ENCODE measurements around the gene ITGB5. TPM values are rescaled to one million over a fixed set of nuclear protein-coding genes. Genes with fewer than 3 reads are reported as not detected.

ITGB5 gene
- total and polyA plus RNA-seq, 2 donors (not counting 3 experiments of a cell fraction or from before 2014, with no cell fraction given): 144 to 170 TPM

- Histone ChIP-seq H3K27me3 (ENCODE audit: control insufficient read depth in 2 of 2, insufficient read depth in 2 of 2, low read length in 2 of 2) (no peaks in the 10 kb centered on the region), H3K27ac (ENCODE audit: insufficient read depth, low read depth, low read length) (no peak overlapping the region), H3K4me2 (ENCODE audit: insufficient read depth, low read length) (no peak overlapping the region), H3K4me3 (replicated peaks in 1 of 3; ENCODE audit: insufficient read depth in 1 of 3, low read depth in 1 of 3, low read length in 3 of 3) (no peak overlapping the region), H3K9me1 (replicated peaks; ENCODE audit: control insufficient read depth, extremely low read depth, insufficient read depth, low read length) (no peaks in the 10 kb centered on the region), H3K36me3 (ENCODE audit: control insufficient read depth in 2 of 2, extremely low read depth in 1 of 2, insufficient read depth in 2 of 2, low read length in 2 of 2) (peaks cover 0 to 10% of the 10 kb centered on the region in 2 experiments), H2AFZ (ENCODE audit: low read depth, low read length) (no peak overlapping the region), H3K79me2 (ENCODE audit: control insufficient read depth, insufficient read depth, low read length) (no peaks in the 10 kb centered on the region), H3K9ac (replicated peaks; ENCODE audit: extremely low read depth, insufficient read depth, low read length) (no peak overlapping the region), H3K4me1 (ENCODE audit: control insufficient read depth, extremely low read depth, insufficient read depth, low read length) (no peaks in the 10 kb centered on the region), H4K20me1 (replicated peaks; ENCODE audit: control insufficient read depth, extremely low read depth, insufficient read depth, low read length) (no peaks in the 10 kb centered on the region), H3K9me3 (replicated peaks; ENCODE audit: control insufficient read depth, insufficient read depth, low read length) (no peaks in the 10 kb centered on the region)
- dilution Hi-C loops (cut with MboI; ENCODE audit: extremely low pct_ligation_motif_present, low sequenced_read_pairs): loop anchor here (25.0 kb wide), 1 partner anchor 125 kb away; the partner anchor contains the start of gene ITGB5
- DNase-seq (ENCODE audit: low read depth, low spot score): no peak
- FAIRE-seq: no peak
- no TSS peak for BruUV-seq (replicated peaks)
- CTCF ChIA-PET: interaction anchor here (1.0 to 8.6 kb wide), 20 partner anchors 9 to 824 kb away, joined by 3 to 424 read pairs (median 11); no protein-coding TSS in a partner anchor
- TF ChIP-seq FOS (IDR thresholded peaks at IDR 0.05; ENCODE audit: borderline replicate concordance, insufficient read depth, low read length) (no peak), MYC (IDR thresholded peaks at IDR 0.05; ENCODE audit: low read depth, low read length) (no peak), JUN (IDR thresholded peaks at IDR 0.05; ENCODE audit: borderline replicate concordance, insufficient read depth, insufficient read length, low read depth) (no peak), MAX (IDR thresholded peaks at IDR 0.05; ENCODE audit: insufficient read depth, insufficient read length) (no peak), POLR2A (IDR thresholded peaks at IDR 0.05; ENCODE audit: low read depth, low read length) (no peak), GATA2 (IDR thresholded peaks at IDR 0.05; ENCODE audit: insufficient read depth, insufficient read length, low read depth, low read length) (no peak), EZH2 (IDR thresholded peaks at IDR 0.05; ENCODE audit: borderline replicate concordance, low read depth, low read length, severe bottlenecking) (no peak), POLR2AphosphoS5 (IDR thresholded peaks at IDR 0.05; ENCODE audit: insufficient read depth, low read depth, low read length) (no peak)
- TF ChIP-seq, protein P1, sequence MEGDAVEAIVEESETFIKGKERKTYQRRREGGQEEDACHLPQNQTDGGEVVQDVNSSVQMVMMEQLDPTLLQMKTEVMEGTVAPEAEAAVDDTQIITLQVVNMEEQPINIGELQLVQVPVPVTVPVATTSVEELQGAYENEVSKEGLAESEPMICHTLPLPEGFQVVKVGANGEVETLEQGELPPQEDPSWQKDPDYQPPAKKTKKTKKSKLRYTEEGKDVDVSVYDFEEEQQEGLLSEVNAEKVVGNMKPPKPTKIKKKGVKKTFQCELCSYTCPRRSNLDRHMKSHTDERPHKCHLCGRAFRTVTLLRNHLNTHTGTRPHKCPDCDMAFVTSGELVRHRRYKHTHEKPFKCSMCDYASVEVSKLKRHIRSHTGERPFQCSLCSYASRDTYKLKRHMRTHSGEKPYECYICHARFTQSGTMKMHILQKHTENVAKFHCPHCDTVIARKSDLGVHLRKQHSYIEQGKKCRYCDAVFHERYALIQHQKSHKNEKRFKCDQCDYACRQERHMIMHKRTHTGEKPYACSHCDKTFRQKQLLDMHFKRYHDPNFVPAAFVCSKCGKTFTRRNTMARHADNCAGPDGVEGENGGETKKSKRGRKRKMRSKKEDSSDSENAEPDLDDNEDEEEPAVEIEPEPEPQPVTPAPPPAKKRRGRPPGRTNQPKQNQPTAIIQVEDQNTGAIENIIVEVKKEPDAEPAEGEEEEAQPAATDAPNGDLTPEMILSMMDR (IDR thresholded peaks at IDR 0.05; ENCODE audit: extremely low read depth in 1 of 2, insufficient read depth in 1 of 2, low read depth in 1 of 2, low read length in 2 of 2): no peak
- intact Hi-C loops (cut with micrococcal nuclease): loop anchor here (1.0 to 10.0 kb wide), 7 partner anchors 24 to 675 kb away; partner anchors contain the start of gene ITGB5
- POLR2A ChIA-PET: no interaction called here
These were observed 125.1 kb downstream of the ITGB5 start for GRCh38 chr3:124761935-124762660.

All from endothelial cell of umbilical vein (primary cell).